GM18858 (cell line): Measurements from ENCODE around the gene DGLUCY.
"Not testable (repeated sequence)": the region's sequence is repeated elsewhere in the genome, so short reads cannot be mapped to it uniquely, and the experiment has no call there.

Experiments
- ATAC-seq: cut with Tn5 transposase; IDR thresholded peaks from one replicate; pipeline ENCODE4 v1.9.1; 2021; ENCODE audit not compliant: unreplicated experiment

DGLUCY gene

GRCh38 chr14:91164676-91165075 is 50.8 kb downstream of the DGLUCY start:
- no peak for ATAC-seq

GRCh38 chr14:91167380-91167770 is 53.5 kb downstream of the DGLUCY start:
- ATAC-seq: no peak

- no peak for ATAC-seq
These were observed 56.1 kb downstream of the DGLUCY start for GRCh38 chr14:91169951-91170350.

GRCh38 chr14:91170504-91171121 is 56.7 kb downstream of the DGLUCY start:
- ATAC-seq: no peak

- ATAC-seq: no peak
These were observed 57.4 kb downstream of the DGLUCY start for GRCh38 chr14:91171291-91171690.

GRCh38 chr14:91173221-91173670 is 59.4 kb downstream of the DGLUCY start:
- ATAC-seq: no peak

- no peak for ATAC-seq
These were observed 60.0 kb downstream of the DGLUCY start for GRCh38 chr14:91173904-91174303.

GRCh38 chr14:91175291-91176201 is 61.7 kb downstream of the DGLUCY start:
- no peak for ATAC-seq

GRCh38 chr14:91177073-91178034 is 63.5 kb downstream of the DGLUCY start:
- no peak for ATAC-seq

GRCh38 chr14:91180611-91181010 is 66.7 kb downstream of the DGLUCY start:
- no peak for ATAC-seq

- ATAC-seq: not testable (repeated sequence)
These were observed 68.9 kb downstream of the DGLUCY start for GRCh38 chr14:91182753-91183152.

GRCh38 chr14:91184559-91184958 is 70.7 kb downstream of the DGLUCY start:
- no peak for ATAC-seq

- ATAC-seq: no peak
These were observed 71.8 kb downstream of the DGLUCY start for GRCh38 chr14:91185721-91186120.

GRCh38 chr14:91186515-91187066 is 72.7 kb downstream of the DGLUCY start:
- no peak for ATAC-seq

GRCh38 chr14:91187271-91187670 is 73.4 kb downstream of the DGLUCY start:
- ATAC-seq: no peak

GRCh38 chr14:91190853-91191252 is 77.0 kb downstream of the DGLUCY start:
- ATAC-seq: no peak

GRCh38 chr14:91193069-91193468 is 79.2 kb downstream of the DGLUCY start:
- ATAC-seq: no peak

- ATAC-seq: no peak
These were observed 82.0 kb downstream of the DGLUCY start for GRCh38 chr14:91195881-91196280.

- no peak for ATAC-seq
These were observed 83.8 kb downstream of the DGLUCY start for GRCh38 chr14:91197631-91198030.

- ATAC-seq: not testable (repeated sequence)
These were observed 86.9 kb downstream of the DGLUCY start for GRCh38 chr14:91200802-91201201.
